HG03159 (cell line): ENCODE results near the gene PIPOX.

Source experiments
- ATAC-seq: cut with Tn5 transposase; IDR thresholded peaks from one replicate; pipeline ENCODE4 v1.9.1; 2021; ENCODE audit warnings: mild to moderate bottlenecking, moderate library complexity; ENCODE audit not compliant: unreplicated experiment

Gene PIPOX

GRCh38 chr17:29045734-29046472, 3.0 kb downstream of the PIPOX start:
- ATAC-seq: no peak

GRCh38 chr17:29046473-29046839, 3.5 kb downstream of the PIPOX start:
- no peak for ATAC-seq

- ATAC-seq: no peak
Observed at GRCh38 chr17:29048440-29049368, 5.8 kb downstream of the PIPOX start.

- ATAC-seq: no peak
Observed at GRCh38 chr17:29049541-29050145, 6.7 kb downstream of the PIPOX start.

- no peak for ATAC-seq
Observed at GRCh38 chr17:29050176-29050575, 7.2 kb downstream of the PIPOX start.

GRCh38 chr17:29051194-29051593, 8.3 kb downstream of the PIPOX start:
- no peak for ATAC-seq

GRCh38 chr17:29051731-29052130, 8.8 kb downstream of the PIPOX start:
- no peak for ATAC-seq

GRCh38 chr17:29054835-29055234, 11.9 kb downstream of the PIPOX start:
- ATAC-seq: no peak

- ATAC-seq: no peak
Observed at GRCh38 chr17:29057361-29057760, 14.4 kb downstream of the PIPOX start.

- ATAC-seq: no peak
Observed at GRCh38 chr17:29058391-29058790, 15.4 kb downstream of the PIPOX start.

GRCh38 chr17:29059281-29059680, 16.3 kb downstream of the PIPOX start:
- no peak for ATAC-seq

GRCh38 chr17:29060475-29060874, 17.5 kb downstream of the PIPOX start:
- ATAC-seq: no peak

GRCh38 chr17:29061036-29061435, 18.1 kb downstream of the PIPOX start:
- ATAC-seq: no peak

GRCh38 chr17:29062215-29062614, 19.3 kb downstream of the PIPOX start:
- ATAC-seq: no peak

GRCh38 chr17:29063992-29064391, 21.1 kb downstream of the PIPOX start:
- no peak for ATAC-seq

- ATAC-seq: no peak
Observed at GRCh38 chr17:29066047-29066446, 23.1 kb downstream of the PIPOX start.

- no peak for ATAC-seq
Observed at GRCh38 chr17:29066606-29067005, 23.7 kb downstream of the PIPOX start.

- no peak for ATAC-seq
Observed at GRCh38 chr17:29068818-29069217, 25.9 kb downstream of the PIPOX start.

GRCh38 chr17:29069526-29070041, 26.6 kb downstream of the PIPOX start:
- ATAC-seq: no peak

- no peak for ATAC-seq
Observed at GRCh38 chr17:29070308-29070707, 27.4 kb downstream of the PIPOX start.

- ATAC-seq: no peak
Observed at GRCh38 chr17:29070781-29071180, 27.8 kb downstream of the PIPOX start.
